HepG2 (cell line): ENCODE measurements around the gene PRH2. TPM values are rescaled to one million over a fixed set of nuclear protein-coding genes. Genes with fewer than 3 reads are reported as not detected.
A peak's percentile ranks its signal among the peaks of the same experiment; 100 is the strongest.

ENCODE experiments used
- EP300 ChIP-seq, 3 experiments: sonication (generic) in 1 of 3; formaldehyde crosslinking in 1 of 3; IDR thresholded peaks; 2 replicates each; pipeline versions ENCODE4 v1.5.1 to v1.6.1; 2011 to 2020; ENCODE audit warnings: low read depth in 2 of 3, low read length in 2 of 3, borderline replicate concordance in 1 of 3, improper control_type of control experiment in 1 of 3, mild to moderate bottlenecking in 1 of 3, missing genetic modification reagents in 1 of 3, moderate library complexity in 1 of 3
- ETV6 ChIP-seq: sonication (generic); formaldehyde crosslinking; conservative IDR thresholded peaks from 2 replicates; pipeline ENCODE4 v1.4.0; 2020; ENCODE audit warnings: missing genetic modification reagents
- FIP1L1 ChIP-seq: fragments of 200-400 bp; formaldehyde crosslinking; IDR thresholded peaks from 2 replicates; pipeline ENCODE4 v1.6.1; 2018; ENCODE audit warnings: low read depth, mild to moderate bottlenecking, low read length, moderate library complexity, borderline replicate concordance; ENCODE audit not compliant: insufficient read depth
- FOSL2 ChIP-seq: sonication (generic); formaldehyde crosslinking; IDR thresholded peaks from 2 replicates; pipeline ENCODE4 v1.4.0; 2020; ENCODE audit warnings: missing genetic modification reagents
- GPN1 ChIP-seq: sonication (generic); formaldehyde crosslinking; IDR thresholded peaks from 2 replicates; pipeline ENCODE4 v1.5.1; 2020; ENCODE audit warnings: missing genetic modification reagents, borderline replicate concordance
- IKZF5 ChIP-seq: IDR thresholded peaks from 2 replicates; pipeline ENCODE4 v1.6.1; 2018; ENCODE audit warnings: missing genetic modification reagents, mild to moderate bottlenecking, missing compliant biosample characterization
- IRF2 ChIP-seq: IDR thresholded peaks from 2 replicates; pipeline ENCODE4 v1.6.1; 2018; ENCODE audit warnings: missing genetic modification reagents, missing compliant biosample characterization
- KDM2A ChIP-seq: sonication (generic); formaldehyde crosslinking; IDR thresholded peaks from 2 replicates; pipeline ENCODE4 v1.4.0; 2020; ENCODE audit warnings: low read depth, missing genetic modification reagents, borderline replicate concordance
- KDM6A ChIP-seq: IDR thresholded peaks from 2 replicates; pipeline ENCODE4 v1.6.1; 2016; ENCODE audit warnings: low read depth
- MATR3 ChIP-seq: sonication (generic); formaldehyde crosslinking; IDR thresholded peaks from 2 replicates; pipeline ENCODE4 v1.4.0; 2020; ENCODE audit warnings: missing genetic modification reagents
- MXD3 ChIP-seq: IDR thresholded peaks from 2 replicates; pipeline ENCODE4 v1.6.1; 2016; ENCODE audit warnings: mild to moderate bottlenecking, missing biosample characterization, missing genetic modification reagents
- NR2F1 ChIP-seq, 2 experiments: fragments of 450-650 bp in 1 of 2; formaldehyde crosslinking in 1 of 2; IDR thresholded peaks; 2 replicates each; pipeline versions ENCODE4 v1.5.0 to v1.6.1; 2016 to 2020; ENCODE audit warnings: mild to moderate bottlenecking in 1 of 2, missing compliant biosample characterization in 1 of 2, missing genetic modification reagents in 1 of 2, moderate library complexity in 1 of 2
- RCOR2 ChIP-seq: IDR thresholded peaks from 2 replicates; pipeline ENCODE4 v1.6.1; 2016; ENCODE audit warnings: missing biosample characterization, missing genetic modification reagents
- RFX5 ChIP-seq: IDR thresholded peaks from 2 replicates; pipeline ENCODE4 v1.6.1; 2011; ENCODE audit warnings: low read depth, low read length, improper control_type of control experiment
- RXRB ChIP-seq: IDR thresholded peaks from 2 replicates; pipeline ENCODE4 v1.6.1; 2016; ENCODE audit warnings: borderline replicate concordance, missing genetic modification reagents, missing compliant biosample characterization
- ZBTB1 ChIP-seq: sonication (generic); formaldehyde crosslinking; IDR thresholded peaks from 2 replicates; pipeline ENCODE4 v1.4.0; 2020; ENCODE audit warnings: missing genetic modification reagents, borderline replicate concordance
- ZMYM4 ChIP-seq: sonication (generic); formaldehyde crosslinking; IDR thresholded peaks from 2 replicates; pipeline ENCODE4 v1.8.1; 2023; ENCODE audit warnings: mild to moderate bottlenecking, missing genetic modification reagents
- ZNF335 ChIP-seq: sonication (generic); formaldehyde crosslinking; IDR thresholded peaks from 2 replicates; pipeline ENCODE4 v1.4.0; 2020; ENCODE audit warnings: missing genetic modification reagents
- ZNF407 ChIP-seq: sonication (generic); formaldehyde crosslinking; IDR thresholded peaks from one replicate; pipeline ENCODE4 v1.5.1; 2020; ENCODE audit warnings: mild to moderate bottlenecking, missing genetic modification reagents; ENCODE audit errors: not compliant biosample characterization
- ZNF660 ChIP-seq: sonication (generic); formaldehyde crosslinking; IDR thresholded peaks from 2 replicates; pipeline ENCODE4 v1.5.1; 2020; ENCODE audit warnings: mild to moderate bottlenecking, low read depth, missing genetic modification reagents, borderline replicate concordance
- ZSCAN25 ChIP-seq: sonication (generic); formaldehyde crosslinking; IDR thresholded peaks from 2 replicates; pipeline ENCODE4 v1.8.0; 2022; ENCODE audit warnings: mild to moderate bottlenecking, missing genetic modification reagents
- polyA plus RNA-seq, 8 experiments: library from polyadenylated mRNA; depleted of rRNA in 3 of 8; stranded (reverse) in 7 of 8; unstranded in 1 of 8; fragments of >200 nt; fragmentation: Illumina TruSeq in 4 of 8; extraction: Trizol in 4 of 8; gene quantifications; 2 replicates each; pipeline versions ENCODE4 v1.2.1 to v1.2.3, GENCODE V29; 2011 to 2016; ENCODE audit warnings: low read depth in 4 of 8, missing spikeins in 1 of 8, mixed read lengths in 1 of 8; ENCODE audit not compliant: insufficient read depth in 1 of 8
- total RNA-seq, 5 experiments: library from RNA; depleted of rRNA; stranded (reverse); fragments of >200 nt; fragmentation: Illumina TruSeq; extraction: Trizol; gene quantifications; 2 replicates each; pipeline ENCODE4 v1.2.3, GENCODE V29; 2016; ENCODE audit warnings: low read depth in 1 of 5

The PRH2 gene
- total and polyA plus RNA-seq, 2 of the 13 experiments (the other 11 are each of a cell fraction or from before 2014, with no cell fraction given), result 0.24 to 0.48 TPM

GRCh38 chr12:10891937-10892336, 37.1 kb upstream of the PRH2 start (continued):
- TF ChIP-seq ZNF407 (CRISPR knock-in tag) (no peak), FIP1L1 (no peak), RFX5 (no peak), KDM2A (0 out of 2 replicates have a peak, but pooled peaks have one; percentile 42), IKZF5 (CRISPR knock-in tag) (peak; percentile 87), IRF2 (CRISPR knock-in tag) (peak; percentile 95), ZBTB1 (CRISPR knock-in tag) (no peak), ZNF335 (CRISPR knock-in tag) (0 out of 2 replicates have a peak, but pooled peaks have one; percentile 48), RCOR2 (CRISPR knock-in tag) (peak; percentile 90), RXRB (CRISPR knock-in tag) (peak; percentile 94), ETV6 (no peak), ZMYM4 (CRISPR knock-in tag) (peak; percentile 100), FOSL2 (CRISPR knock-in tag) (peak; percentile 89), ZSCAN25 (CRISPR knock-in tag) (peak; percentile 78), EP300 (IDR thresholded peaks at IDR 0.05; ENCODE audit: low read depth in 2 of 2, low read length in 2 of 2) (peak; percentile 94 to 100; a peak in 3 of 4 replicates), EP300 (CRISPR knock-in tag; IDR thresholded peaks at IDR 0.05; ENCODE audit: borderline replicate concordance) (peak; percentile 99), NR2F1 (CRISPR knock-in tag; IDR thresholded peaks at IDR 0.05) (peak; percentile 48 to 52; a peak in 2 of 4 replicates), ZNF660 (CRISPR knock-in tag) (no peak), MXD3 (CRISPR knock-in tag) (no peak), MATR3 (CRISPR knock-in tag) (no peak), KDM6A (peak; percentile 99), GPN1 (CRISPR knock-in tag) (no peak)
